COLO668 (cell line): Measurements from ENCODE around the gene TBC1D19.
"Not testable (repeated sequence)": the region's sequence is repeated elsewhere in the genome, so short reads cannot be mapped to it uniquely, and the experiment has no call there.

ENCODE experiments used
- DNase-seq: peaks from one replicate; lab custom pipeline; 2025; ENCODE audit not compliant: unreplicated experiment; lab: John Stamatoyannopoulos, UW

Gene TBC1D19

GRCh38 chr4:26682436-26682835, 98.6 kb downstream of the TBC1D19 start:
- no peak for DNase-seq

GRCh38 chr4:26685250-26685649, 101.4 kb downstream of the TBC1D19 start:
- DNase-seq = no peak

- no peak for DNase-seq
Measured at GRCh38 chr4:26687728-26688127, 103.8 kb downstream of the TBC1D19 start.

GRCh38 chr4:26690506-26690905, 106.6 kb downstream of the TBC1D19 start:
- no peak for DNase-seq

- DNase-seq = no peak
Measured at GRCh38 chr4:26692014-26692726, 108.3 kb downstream of the TBC1D19 start.

GRCh38 chr4:26694131-26694530, 110.2 kb downstream of the TBC1D19 start:
- DNase-seq = not testable (repeated sequence)

- no peak for DNase-seq
Measured at GRCh38 chr4:26700110-26700509, 116.2 kb downstream of the TBC1D19 start.

GRCh38 chr4:26701095-26701494, 117.2 kb downstream of the TBC1D19 start:
- no peak for DNase-seq

GRCh38 chr4:26701786-26702227, 117.9 kb downstream of the TBC1D19 start:
- DNase-seq = no peak

GRCh38 chr4:26707342-26707741, 123.5 kb downstream of the TBC1D19 start:
- no peak for DNase-seq

GRCh38 chr4:26709246-26709645, 125.4 kb downstream of the TBC1D19 start:
- DNase-seq = no peak

GRCh38 chr4:26713563-26714151, 129.8 kb downstream of the TBC1D19 start:
- no peak for DNase-seq

- no peak for DNase-seq
Measured at GRCh38 chr4:26715636-26716242, 131.9 kb downstream of the TBC1D19 start.

GRCh38 chr4:26717332-26717731, 133.4 kb downstream of the TBC1D19 start:
- DNase-seq = no peak

- DNase-seq = no peak
Measured at GRCh38 chr4:26719954-26720552, 136.2 kb downstream of the TBC1D19 start.

GRCh38 chr4:26721685-26722084, 137.8 kb downstream of the TBC1D19 start:
- DNase-seq = no peak

- DNase-seq = no peak
Measured at GRCh38 chr4:26723216-26723615, 139.3 kb downstream of the TBC1D19 start.

GRCh38 chr4:26724534-26724933, 140.7 kb downstream of the TBC1D19 start:
- no peak for DNase-seq

GRCh38 chr4:26726655-26727387, 142.9 kb downstream of the TBC1D19 start:
- DNase-seq = no peak

- DNase-seq = no peak
Measured at GRCh38 chr4:26727844-26728243, 144.0 kb downstream of the TBC1D19 start.

- DNase-seq = peak; percentile 28
Measured at GRCh38 chr4:26729027-26729426, 145.1 kb downstream of the TBC1D19 start.
